PC-3 (cell line): ENCODE results near the gene GRK3.

Experiments
- EZH2 ChIP-seq: fragments of 300-600 bp; sonication (generic); IDR thresholded peaks from one replicate; pipeline ENCODE4 v1.6.1; 2017; ENCODE audit warnings: antibody characterized with exemption, mild to moderate bottlenecking, low read length; ENCODE audit not compliant: unreplicated experiment
- EZH2phosphoT487 ChIP-seq: fragments of 300-600 bp; sonication (generic); IDR thresholded peaks from 2 replicates; pipeline ENCODE4 v1.6.1; 2018; ENCODE audit warnings: mild to moderate bottlenecking, antibody characterized with exemption, low read length, borderline replicate concordance
- TF ChIP-seq, protein P1 (sequence below): fragments of 300-600 bp; sonication (generic); conservative IDR thresholded peaks from 2 replicates; pipeline ENCODE4 v1.5.1; 2017; ENCODE audit warnings: antibody characterized with exemption, low read depth, mild to moderate bottlenecking, low read length

DNA sequence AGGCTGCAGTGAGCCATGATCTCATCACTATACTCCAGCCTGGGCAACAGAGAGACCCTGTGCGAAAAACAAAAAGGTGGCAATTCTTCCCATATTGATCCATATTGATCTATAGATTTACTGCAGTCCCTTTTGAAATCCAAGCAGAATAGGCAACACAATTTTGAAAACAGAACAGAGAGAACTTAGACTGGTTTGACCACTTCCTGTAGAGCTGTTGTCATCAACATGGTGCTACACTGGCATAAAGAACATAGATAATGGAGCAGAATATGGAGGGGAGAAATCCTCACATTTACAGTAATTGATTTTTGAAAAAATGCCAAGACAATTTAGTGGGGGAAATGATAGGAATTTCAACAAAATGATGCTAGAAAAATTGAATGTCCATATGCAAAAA lies 34.1 kb downstream of the GRK3 start:
- TF ChIP-seq EZH2 (no peak), EZH2phosphoT487 (no peak)
- TF ChIP-seq, protein P1, sequence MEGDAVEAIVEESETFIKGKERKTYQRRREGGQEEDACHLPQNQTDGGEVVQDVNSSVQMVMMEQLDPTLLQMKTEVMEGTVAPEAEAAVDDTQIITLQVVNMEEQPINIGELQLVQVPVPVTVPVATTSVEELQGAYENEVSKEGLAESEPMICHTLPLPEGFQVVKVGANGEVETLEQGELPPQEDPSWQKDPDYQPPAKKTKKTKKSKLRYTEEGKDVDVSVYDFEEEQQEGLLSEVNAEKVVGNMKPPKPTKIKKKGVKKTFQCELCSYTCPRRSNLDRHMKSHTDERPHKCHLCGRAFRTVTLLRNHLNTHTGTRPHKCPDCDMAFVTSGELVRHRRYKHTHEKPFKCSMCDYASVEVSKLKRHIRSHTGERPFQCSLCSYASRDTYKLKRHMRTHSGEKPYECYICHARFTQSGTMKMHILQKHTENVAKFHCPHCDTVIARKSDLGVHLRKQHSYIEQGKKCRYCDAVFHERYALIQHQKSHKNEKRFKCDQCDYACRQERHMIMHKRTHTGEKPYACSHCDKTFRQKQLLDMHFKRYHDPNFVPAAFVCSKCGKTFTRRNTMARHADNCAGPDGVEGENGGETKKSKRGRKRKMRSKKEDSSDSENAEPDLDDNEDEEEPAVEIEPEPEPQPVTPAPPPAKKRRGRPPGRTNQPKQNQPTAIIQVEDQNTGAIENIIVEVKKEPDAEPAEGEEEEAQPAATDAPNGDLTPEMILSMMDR: no peak
